ENCODE results near the gene C17orf114.

C17orf114 gene

GRCh38 chr17:4766201-4766600 lies 35.9 kb downstream of the C17orf114 start:
- H3K4me3 ChIP-seq (ENCODE audit: low read depth, low read length): no peak overlapping the region
- DNase-seq (ENCODE audit: low read depth): no peak
- no peak for TF ChIP-seq CTCF (IDR thresholded peaks at IDR 0.05; ENCODE audit: low read depth, low read length, missing control alignments)

DNA sequence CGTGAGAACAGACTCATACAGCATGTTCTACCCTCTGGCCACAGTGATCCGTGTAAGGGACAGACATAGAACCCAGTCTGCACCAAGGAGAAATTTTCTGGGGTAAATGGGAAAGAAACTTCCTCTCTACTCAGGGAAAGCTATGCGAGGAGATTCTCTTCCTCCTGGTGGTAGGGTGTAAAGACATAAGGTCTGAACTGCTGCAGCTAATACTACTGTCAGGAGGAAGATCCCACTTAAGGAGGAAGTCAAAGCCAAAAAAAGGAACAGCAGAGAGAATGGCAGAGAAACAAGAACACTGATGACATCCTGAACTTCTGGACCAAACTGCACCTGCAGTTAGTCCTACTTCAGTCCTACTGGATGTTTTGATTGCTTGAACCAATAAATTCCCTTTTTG lies 37.5 kb downstream of the C17orf114 start:
- H3K4me3 ChIP-seq (ENCODE audit: low read depth, low read length): no peak overlapping the region
- no peak for DNase-seq (ENCODE audit: low read depth)
- no peak for TF ChIP-seq CTCF (IDR thresholded peaks at IDR 0.05; ENCODE audit: low read depth, low read length, missing control alignments)

DNA sequence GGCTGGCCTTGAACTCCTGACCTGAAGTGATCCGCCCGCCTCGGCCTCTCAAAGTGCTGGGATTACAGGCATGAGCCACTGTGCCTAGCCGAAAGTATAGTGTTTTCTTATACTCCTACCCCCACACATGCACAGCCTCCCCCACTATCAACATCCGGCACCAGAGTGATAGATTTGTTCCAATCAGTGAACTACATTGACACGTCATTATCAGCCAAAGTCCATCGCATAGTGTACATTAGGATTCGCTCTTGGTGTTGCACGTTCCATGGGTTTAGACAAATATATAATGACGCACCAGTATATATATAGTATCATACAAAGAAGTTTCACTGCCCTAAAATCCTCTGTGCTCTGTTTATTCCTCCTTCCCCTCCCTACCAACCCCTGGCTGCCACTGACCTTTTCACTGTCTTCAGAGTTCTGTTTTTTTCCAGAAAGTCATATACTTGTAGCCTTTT lies 42.3 kb downstream of the C17orf114 start:
- H3K4me3 ChIP-seq (ENCODE audit: low read depth, low read length): no peak overlapping the region
- no peak for DNase-seq (ENCODE audit: low read depth)
- TF ChIP-seq CTCF (IDR thresholded peaks at IDR 0.05; ENCODE audit: low read depth, low read length, missing control alignments): no peak

GRCh38 chr17:4753392-4753791 lies 48.7 kb downstream of the C17orf114 start:
- DNase-seq (ENCODE audit: low read depth): no peak
- no peak overlapping the region for H3K4me3 ChIP-seq (ENCODE audit: low read depth, low read length)
- TF ChIP-seq CTCF (IDR thresholded peaks at IDR 0.05; ENCODE audit: low read depth, low read length, missing control alignments): no peak

DNA sequence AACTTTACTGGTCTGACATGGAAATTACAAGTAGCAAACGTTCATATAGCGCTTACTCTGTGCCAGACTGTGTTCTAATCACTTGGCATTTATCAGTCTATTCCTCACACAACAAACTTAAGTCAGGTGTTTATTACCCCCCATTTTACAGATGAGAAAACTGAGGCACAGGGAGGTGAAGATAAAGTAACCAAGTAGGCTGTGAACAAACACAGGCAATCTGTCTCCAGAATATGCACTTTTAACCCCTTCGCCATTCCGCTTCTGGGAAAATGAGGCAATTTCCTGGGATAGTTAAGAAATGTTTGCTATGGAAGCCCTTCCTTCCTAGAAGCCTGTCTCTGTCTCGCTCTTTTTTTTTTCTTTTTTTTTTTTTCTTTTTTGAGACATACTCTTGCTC lies 50.2 kb downstream of the C17orf114 start:
- H3K4me3 ChIP-seq (ENCODE audit: low read depth, low read length): no peak overlapping the region
- no peak for TF ChIP-seq CTCF (IDR thresholded peaks at IDR 0.05; ENCODE audit: low read depth, low read length, missing control alignments)
- no peak for DNase-seq (ENCODE audit: low read depth)
